Measurements from ENCODE around the gene MROH2A.
A peak's percentile ranks its signal among the peaks of the same experiment; 100 is the strongest.

The MROH2A gene

GRCh38 chr2:233761040-233761769 lies 16.9 kb upstream of the MROH2A start:
- DNase-seq (ENCODE audit: low spot score), result no peak

- peak; percentile 38 for DNase-seq (ENCODE audit: low spot score)
Measured at GRCh38 chr2:233764264-233764663, 13.9 kb upstream of the MROH2A start.

- no peak for DNase-seq (ENCODE audit: low spot score)
Measured at GRCh38 chr2:233764761-233765160, 13.4 kb upstream of the MROH2A start.

- no peak for DNase-seq (ENCODE audit: low spot score)
Measured at GRCh38 chr2:233766416-233766815, 11.7 kb upstream of the MROH2A start.

- no peak for DNase-seq (ENCODE audit: low spot score)
Measured at GRCh38 chr2:233768076-233768475, 10.1 kb upstream of the MROH2A start.

- DNase-seq (ENCODE audit: low spot score), result no peak
Measured at GRCh38 chr2:233769260-233769659, 8.9 kb upstream of the MROH2A start.

- DNase-seq (ENCODE audit: low spot score), result no peak
Measured at GRCh38 chr2:233772153-233772552, 6.0 kb upstream of the MROH2A start.

- DNase-seq (ENCODE audit: low spot score), result no peak
Measured at GRCh38 chr2:233772583-233772982, 5.5 kb upstream of the MROH2A start.

- no peak for DNase-seq (ENCODE audit: low spot score)
Measured at GRCh38 chr2:233773854-233774253, 4.3 kb upstream of the MROH2A start.

GRCh38 chr2:233775414-233775813 lies 2.7 kb upstream of the MROH2A start:
- no peak for DNase-seq (ENCODE audit: low spot score)

GRCh38 chr2:233779722-233780121 lies 1.6 kb downstream of the MROH2A start:
- no peak for DNase-seq (ENCODE audit: low spot score)

- no peak for DNase-seq (ENCODE audit: low spot score)
Measured at GRCh38 chr2:233780771-233781170, 2.6 kb downstream of the MROH2A start.

GRCh38 chr2:233789554-233789953 lies 11.4 kb downstream of the MROH2A start:
- no peak for DNase-seq (ENCODE audit: low spot score)

- DNase-seq (ENCODE audit: low spot score), result no peak
Measured at GRCh38 chr2:233791151-233791882, 13.2 kb downstream of the MROH2A start.

- DNase-seq (ENCODE audit: low spot score), result no peak
Measured at GRCh38 chr2:233791883-233792329, 13.8 kb downstream of the MROH2A start.

- no peak for DNase-seq (ENCODE audit: low spot score)
Measured at GRCh38 chr2:233792720-233793119, 14.6 kb downstream of the MROH2A start.

- no peak for DNase-seq (ENCODE audit: low spot score)
Measured at GRCh38 chr2:233793465-233794127, 15.5 kb downstream of the MROH2A start.

- no peak for DNase-seq (ENCODE audit: low spot score)
Measured at GRCh38 chr2:233794128-233794658, 16.1 kb downstream of the MROH2A start.

- no peak for DNase-seq (ENCODE audit: low spot score)
Measured at GRCh38 chr2:233795735-233796171, 17.6 kb downstream of the MROH2A start.

GRCh38 chr2:233796254-233796653 lies 18.1 kb downstream of the MROH2A start:
- no peak for DNase-seq (ENCODE audit: low spot score)

GRCh38 chr2:233798335-233799086 lies 20.4 kb downstream of the MROH2A start:
- no peak for DNase-seq (ENCODE audit: low spot score)
